ENCODE results near the gene ATG2A. TPM values are rescaled to one million over a fixed set of nuclear protein-coding genes. Genes with fewer than 3 reads are reported as not detected.

ATG2A gene
- total and polyA plus RNA-seq, 9 of the 15 experiments (the other 6 are each of a cell fraction or from before 2014, with no cell fraction given), result 0.25 to 45.9 (median 5.2) TPM

GRCh38 chr11:64870176-64870892 lies 46.7 kb downstream of the ATG2A start (continued):
- TF ChIP-seq CEBPZ (IDR thresholded peaks at IDR 0.05; ENCODE audit: borderline replicate concordance, low read depth, low read length) (no peak), E2F5 (CRISPR knock-in tag; IDR thresholded peaks at IDR 0.05) (no peak), ELK3 (CRISPR knock-in tag; IDR thresholded peaks at IDR 0.05) (no peak), NFATC3 (IDR thresholded peaks at IDR 0.05) (no peak), DEAF1 (CRISPR knock-in tag; IDR thresholded peaks at IDR 0.05) (no peak), ZNF280B (CRISPR knock-in tag; IDR thresholded peaks at IDR 0.05) (no peak), ZBTB2 (IDR thresholded peaks at IDR 0.05) (peak; percentile 48; the same call in 1 of the 2 replicates), MNT (conservative IDR thresholded peaks at IDR 0.05) (peak in 1 of 2 experiments; percentile 46; a peak in 1 of 4 replicates), ELK1 (CRISPR knock-in tag; IDR thresholded peaks at IDR 0.05) (no peak), MTA1 (IDR thresholded peaks at IDR 0.05; ENCODE audit: borderline replicate concordance) (no peak), ARID2 (IDR thresholded peaks at IDR 0.05) (no peak), ZNF644 (tag; IDR thresholded peaks at IDR 0.05; ENCODE audit: low read depth) (no peak), PTTG1 (tag; IDR thresholded peaks at IDR 0.05; ENCODE audit: low read depth) (no peak)

Data from K562 (cell line).